NB4 (cell line): ENCODE measurements around the gene PDE11A.

Experiments used
- POLR2A ChIP-seq: IDR thresholded peaks from 2 replicates; pipeline ENCODE4 v1.6.1; 2011; ENCODE audit warnings: mild to moderate bottlenecking; ENCODE audit not compliant: insufficient read length; ENCODE audit errors: extremely low read depth
- TF ChIP-seq, protein P1 (sequence below): IDR thresholded peaks from one replicate; pipeline ENCODE4 v1.5.1; 2012; ENCODE audit warnings: low read depth, low read length
- TF ChIP-seq, protein P2 (sequence below): IDR thresholded peaks from 2 replicates; pipeline ENCODE4 v1.6.1; 2011; ENCODE audit warnings: low read depth, low read length

DNA sequence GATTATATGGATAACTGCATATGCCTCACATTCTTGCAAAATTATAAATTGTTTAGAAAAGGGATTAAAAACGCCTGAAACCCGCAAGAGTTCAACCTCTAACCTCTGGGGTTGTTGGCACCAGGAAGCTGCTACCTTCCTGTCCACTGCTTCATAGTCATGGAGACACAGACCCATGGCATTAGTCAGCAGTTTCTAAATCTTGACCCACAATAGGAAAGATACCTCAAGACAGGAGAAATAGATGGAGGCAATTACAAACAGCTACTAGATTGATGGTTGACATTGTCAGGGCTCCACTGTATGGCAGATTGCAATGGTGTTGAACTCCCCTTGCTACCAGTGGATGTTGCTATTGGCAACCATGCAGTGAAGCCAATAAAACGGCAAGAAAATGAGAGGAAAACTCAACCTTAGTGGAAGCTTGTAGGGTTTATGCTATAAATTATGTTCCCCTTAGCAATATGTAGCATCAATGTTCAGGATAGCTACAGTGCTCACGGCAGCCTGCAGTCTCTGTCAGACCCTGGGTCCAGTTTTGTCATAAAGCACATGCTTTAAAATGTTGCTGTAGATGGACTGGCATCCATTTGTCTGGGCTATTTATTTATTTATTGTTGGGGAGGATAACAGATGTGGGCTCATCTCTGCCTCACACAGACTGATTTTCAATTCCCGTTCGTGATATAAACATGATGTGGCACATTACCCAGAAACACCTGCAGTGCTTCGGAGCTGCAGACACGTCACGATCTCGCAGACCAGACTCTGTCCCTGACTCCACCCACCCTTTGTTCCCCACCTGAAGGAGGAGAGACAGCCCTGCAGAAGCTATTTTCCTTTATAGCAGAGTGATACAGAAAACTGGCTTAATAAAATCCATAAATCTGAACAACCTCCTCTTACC, 446.6 kb downstream of the PDE11A start:
- TF ChIP-seq, protein P1, sequence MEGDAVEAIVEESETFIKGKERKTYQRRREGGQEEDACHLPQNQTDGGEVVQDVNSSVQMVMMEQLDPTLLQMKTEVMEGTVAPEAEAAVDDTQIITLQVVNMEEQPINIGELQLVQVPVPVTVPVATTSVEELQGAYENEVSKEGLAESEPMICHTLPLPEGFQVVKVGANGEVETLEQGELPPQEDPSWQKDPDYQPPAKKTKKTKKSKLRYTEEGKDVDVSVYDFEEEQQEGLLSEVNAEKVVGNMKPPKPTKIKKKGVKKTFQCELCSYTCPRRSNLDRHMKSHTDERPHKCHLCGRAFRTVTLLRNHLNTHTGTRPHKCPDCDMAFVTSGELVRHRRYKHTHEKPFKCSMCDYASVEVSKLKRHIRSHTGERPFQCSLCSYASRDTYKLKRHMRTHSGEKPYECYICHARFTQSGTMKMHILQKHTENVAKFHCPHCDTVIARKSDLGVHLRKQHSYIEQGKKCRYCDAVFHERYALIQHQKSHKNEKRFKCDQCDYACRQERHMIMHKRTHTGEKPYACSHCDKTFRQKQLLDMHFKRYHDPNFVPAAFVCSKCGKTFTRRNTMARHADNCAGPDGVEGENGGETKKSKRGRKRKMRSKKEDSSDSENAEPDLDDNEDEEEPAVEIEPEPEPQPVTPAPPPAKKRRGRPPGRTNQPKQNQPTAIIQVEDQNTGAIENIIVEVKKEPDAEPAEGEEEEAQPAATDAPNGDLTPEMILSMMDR: no peak
- TF ChIP-seq, protein P2, sequence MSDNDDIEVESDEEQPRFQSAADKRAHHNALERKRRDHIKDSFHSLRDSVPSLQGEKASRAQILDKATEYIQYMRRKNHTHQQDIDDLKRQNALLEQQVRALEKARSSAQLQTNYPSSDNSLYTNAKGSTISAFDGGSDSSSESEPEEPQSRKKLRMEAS: 0 out of 2 replicates have a peak, but pooled peaks have one; percentile 18
- no peak for TF ChIP-seq POLR2A
